ENCODE data around the gene SEC16A.

The SEC16A gene, protein sequence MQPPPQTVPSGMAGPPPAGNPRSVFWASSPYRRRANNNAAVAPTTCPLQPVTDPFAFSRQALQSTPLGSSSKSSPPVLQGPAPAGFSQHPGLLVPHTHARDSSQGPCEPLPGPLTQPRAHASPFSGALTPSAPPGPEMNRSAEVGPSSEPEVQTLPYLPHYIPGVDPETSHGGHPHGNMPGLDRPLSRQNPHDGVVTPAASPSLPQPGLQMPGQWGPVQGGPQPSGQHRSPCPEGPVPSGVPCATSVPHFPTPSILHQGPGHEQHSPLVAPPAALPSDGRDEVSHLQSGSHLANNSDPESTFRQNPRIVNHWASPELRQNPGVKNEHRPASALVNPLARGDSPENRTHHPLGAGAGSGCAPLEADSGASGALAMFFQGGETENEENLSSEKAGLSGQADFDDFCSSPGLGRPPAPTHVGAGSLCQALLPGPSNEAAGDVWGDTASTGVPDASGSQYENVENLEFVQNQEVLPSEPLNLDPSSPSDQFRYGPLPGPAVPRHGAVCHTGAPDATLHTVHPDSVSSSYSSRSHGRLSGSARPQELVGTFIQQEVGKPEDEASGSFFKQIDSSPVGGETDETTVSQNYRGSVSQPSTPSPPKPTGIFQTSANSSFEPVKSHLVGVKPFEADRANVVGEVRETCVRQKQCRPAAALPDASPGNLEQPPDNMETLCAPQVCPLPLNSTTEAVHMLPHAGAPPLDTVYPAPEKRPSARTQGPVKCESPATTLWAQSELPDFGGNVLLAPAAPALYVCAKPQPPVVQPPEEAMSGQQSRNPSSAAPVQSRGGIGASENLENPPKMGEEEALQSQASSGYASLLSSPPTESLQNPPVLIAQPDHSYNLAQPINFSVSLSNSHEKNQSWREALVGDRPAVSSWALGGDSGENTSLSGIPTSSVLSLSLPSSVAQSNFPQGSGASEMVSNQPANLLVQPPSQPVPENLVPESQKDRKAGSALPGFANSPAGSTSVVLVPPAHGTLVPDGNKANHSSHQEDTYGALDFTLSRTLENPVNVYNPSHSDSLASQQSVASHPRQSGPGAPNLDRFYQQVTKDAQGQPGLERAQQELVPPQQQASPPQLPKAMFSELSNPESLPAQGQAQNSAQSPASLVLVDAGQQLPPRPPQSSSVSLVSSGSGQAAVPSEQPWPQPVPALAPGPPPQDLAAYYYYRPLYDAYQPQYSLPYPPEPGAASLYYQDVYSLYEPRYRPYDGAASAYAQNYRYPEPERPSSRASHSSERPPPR (N-terminal part only)

DNA sequence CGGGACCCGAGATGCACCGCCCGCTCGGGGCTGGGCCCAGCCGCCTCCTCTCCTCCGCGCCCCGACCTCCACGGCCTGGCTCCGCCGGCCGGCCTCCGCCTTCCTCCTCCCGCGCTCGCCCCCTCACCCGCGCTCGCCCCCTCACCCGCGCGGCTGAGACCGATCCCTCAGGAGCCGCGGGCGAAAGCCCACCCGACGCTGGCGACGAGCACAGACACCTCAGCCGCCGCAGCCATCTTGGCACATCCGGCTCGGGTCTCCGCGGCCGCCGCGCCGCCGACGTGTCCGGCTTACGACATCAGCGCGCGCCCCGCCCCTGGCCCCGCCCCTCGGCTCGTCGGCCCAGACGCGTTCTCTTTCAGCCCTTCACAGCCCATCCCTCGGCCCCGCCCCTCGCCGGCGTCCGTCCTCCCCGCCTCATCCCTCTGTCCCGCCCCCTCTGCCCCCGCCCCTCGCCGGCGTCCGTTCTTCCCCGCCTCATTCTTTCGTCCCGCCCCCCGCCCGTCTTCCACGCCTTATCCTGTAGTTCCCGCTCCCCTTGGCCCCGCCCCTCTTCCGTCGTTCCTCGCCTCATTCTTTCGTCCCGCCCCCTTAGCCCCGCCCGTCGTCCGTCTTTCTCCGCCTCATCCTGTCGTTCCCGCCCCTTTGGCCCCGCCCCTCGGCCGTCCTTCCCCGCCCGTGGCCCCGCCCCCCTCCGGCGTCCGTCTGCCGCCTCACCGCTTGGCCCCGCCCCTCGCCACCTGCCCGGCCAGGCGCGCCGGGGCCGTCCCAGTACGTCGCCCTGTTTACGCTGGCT is at the start of gene SEC16A:
SEC16A (minus strand) TSS at position 248 of the 796 bp plus-strand sequence. CDS start 5,425 bp downstream, outside the sequence.
- DNase-seq (ENCODE audit: low read depth in 2 of 2): peak; percentile 100

DNA sequence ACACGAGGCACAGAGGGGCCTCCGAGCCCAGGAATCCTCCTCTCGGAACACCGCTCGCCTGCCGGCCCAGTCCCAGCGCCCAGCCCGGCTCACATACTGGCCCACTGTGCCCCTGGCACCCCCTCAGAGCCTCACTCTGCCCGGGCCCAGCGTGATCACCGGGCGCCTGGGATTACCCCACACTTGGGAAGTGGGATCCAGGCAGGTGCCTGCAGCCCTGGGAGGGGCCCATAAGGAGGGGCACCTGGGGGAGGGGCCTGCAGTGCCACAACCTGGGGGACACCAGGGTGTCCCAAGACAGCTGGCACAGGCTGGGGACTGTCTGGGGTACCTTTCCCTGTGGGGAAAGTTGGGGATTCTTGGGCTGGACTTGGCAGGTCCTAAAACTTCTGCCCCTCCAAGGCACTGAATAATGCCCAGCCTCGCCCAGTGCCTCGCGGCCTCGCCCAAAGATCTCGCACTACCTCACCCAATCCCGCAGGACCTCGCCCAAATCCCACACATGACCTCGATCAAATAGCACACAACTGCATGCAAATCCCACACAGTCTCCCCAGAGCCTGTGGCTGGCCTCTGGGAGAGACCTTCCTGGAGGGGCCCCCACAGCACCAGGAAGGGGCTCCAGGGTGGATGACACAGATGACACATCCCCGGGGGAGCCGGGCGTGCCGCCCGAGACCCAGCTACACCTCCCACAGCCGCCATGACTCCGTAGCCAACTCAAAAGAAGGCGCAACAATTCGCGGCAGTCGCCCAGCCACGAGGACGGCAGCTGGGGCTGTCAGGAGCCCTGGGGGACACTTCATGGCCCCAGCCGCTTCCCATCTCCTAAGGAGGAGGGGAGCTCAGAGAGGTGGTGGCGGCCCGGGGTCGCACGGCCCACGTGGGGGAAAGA is 49.3 kb upstream of the SEC16A start:
- no peak for DNase-seq (ENCODE audit: low read depth in 2 of 2)

DNA sequence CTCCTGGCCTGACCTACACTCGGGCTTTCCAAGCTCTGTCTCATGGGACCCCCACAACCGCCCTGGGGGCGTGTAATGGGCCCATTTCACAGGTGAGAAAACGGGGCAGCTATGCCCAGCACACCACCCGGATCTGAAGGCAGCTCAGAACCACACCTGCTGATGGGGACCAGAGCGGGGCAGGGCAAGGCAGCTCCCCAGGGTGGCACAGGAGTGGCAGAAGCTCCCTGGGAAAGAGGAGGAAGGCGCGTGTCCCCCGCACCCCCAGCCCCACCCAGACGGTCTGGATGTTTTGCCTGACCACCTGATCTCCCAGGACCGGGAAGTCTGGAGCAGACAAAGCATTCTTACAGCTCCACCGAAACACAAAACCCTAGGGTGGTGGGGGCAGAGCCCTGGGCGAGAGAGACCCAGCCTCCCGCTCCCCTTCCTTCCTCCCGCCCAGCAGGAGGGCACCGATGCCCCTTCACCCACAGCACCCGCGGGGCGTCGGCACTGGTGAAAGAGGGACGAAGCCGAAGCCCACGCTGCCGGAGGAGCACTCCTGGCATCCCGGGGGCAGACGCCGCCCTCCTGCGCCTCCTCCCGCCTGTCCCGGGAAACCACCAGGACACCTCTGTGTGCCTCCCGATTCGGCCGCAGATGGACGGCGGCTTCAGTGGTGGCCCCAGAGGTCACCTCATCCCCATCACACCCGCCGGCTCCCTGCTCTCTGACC is 48.5 kb upstream of the SEC16A start:
- DNase-seq (ENCODE audit: low read depth in 2 of 2): no peak

DNA sequence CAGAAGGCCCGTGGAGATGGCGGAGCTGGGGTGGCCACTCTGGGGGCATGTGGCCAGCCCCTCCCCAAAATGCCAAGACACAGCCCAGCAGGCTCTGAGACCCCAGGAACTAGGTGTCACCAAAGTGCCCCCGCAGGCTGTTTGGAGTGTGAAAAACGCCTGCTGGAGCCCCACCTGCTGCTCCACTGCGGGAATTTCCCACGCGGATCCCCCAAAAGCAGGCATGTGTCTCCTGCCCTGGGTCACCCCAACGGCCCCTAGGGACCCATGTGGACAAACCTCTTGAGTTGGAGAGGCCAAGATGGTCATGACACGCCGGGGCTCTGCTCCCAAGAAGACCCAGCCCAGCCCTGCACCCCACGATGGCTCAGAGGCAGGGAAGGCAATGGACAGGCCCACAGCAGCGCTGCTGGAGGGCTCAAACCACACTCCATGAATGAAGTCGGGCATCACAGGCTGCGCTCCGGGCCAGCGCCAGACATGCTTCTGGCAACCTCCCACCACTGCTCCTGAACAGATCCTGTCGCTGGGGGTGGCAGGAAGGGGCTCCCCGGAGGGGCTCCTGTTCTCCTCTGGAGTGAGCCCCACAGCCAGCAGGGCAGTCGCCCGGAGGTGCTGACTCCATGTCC is 47.7 kb upstream of the SEC16A start:
- no peak for DNase-seq (ENCODE audit: low read depth in 2 of 2)

DNA sequence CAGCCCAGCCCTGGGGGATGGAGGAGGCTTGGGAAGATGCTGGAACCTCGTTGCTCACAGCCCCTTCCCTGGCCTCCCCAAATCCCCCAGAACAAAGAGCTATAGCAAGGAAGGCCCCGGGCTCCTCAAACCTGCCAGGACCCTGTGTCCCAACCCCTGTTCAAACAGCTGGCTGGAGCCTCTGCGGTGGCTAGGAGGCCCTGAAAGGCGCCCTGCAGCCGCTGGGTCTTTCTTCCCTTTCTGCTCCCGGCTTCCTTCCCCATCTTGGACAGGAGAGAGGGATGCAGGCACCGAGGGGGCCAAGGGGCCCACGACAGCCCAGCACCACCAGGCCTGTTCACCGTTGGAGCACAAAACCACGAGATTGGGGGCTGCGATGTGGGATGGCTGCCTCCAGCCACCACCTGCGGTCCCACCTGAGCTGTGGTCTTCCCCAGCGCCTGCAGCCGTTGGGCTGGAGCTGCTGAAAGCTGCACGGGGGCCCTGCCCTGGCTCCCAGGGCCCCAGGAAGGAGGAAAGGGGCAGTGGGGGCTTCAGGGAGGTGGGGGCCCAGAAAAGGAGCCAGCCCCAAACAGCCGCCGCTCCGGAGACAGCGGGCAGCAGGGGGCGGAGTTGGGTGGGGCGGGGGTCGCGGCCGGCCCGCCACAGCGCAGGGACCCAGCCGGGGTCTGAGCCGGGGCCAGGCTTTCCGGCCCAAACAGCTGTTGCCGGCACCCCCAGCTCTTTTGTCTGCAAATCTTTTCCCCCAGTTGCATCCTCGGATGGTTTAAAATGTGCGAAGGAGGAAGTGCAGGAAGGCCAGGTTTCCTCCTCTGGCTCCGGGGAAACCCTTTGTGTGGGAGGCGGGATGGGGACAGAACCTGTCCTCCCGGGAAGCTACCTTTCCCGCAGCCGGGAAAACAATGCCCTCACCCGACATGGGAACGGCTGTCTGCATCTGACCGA is 46.9 kb upstream of the SEC16A start:
- DNase-seq (ENCODE audit: low read depth in 2 of 2): no peak

DNA sequence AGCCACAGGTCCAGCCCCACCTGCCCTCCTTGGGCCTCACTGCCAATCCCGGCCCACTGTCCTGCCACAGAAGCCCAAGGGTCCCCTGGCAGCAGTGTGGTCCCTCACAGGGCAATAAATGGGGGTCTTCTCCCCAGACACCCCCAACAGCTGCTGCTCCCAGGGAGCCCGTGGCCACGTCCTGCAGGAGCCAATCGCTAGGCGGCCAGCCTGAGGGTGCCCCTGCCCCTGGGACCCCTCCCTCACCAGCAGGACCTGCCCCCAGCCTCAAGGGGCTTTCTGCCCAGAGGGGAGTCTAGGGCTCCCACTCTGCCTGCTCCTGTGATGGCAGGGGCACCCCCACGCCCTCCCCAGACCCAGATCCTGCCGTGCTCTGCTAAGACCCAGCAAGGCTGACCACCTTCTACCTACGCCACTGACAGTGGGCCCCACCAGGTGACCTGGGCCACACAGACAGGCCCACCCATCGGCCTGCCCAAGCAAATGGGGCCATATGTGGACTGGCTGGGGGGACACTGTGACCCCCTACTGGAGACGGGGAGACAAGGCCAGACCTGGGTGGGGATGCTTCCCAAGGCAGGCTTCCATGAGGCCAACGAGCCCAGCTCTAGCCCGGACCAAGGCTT is 46.0 kb upstream of the SEC16A start:
- DNase-seq (ENCODE audit: low read depth in 2 of 2): no peak

DNA sequence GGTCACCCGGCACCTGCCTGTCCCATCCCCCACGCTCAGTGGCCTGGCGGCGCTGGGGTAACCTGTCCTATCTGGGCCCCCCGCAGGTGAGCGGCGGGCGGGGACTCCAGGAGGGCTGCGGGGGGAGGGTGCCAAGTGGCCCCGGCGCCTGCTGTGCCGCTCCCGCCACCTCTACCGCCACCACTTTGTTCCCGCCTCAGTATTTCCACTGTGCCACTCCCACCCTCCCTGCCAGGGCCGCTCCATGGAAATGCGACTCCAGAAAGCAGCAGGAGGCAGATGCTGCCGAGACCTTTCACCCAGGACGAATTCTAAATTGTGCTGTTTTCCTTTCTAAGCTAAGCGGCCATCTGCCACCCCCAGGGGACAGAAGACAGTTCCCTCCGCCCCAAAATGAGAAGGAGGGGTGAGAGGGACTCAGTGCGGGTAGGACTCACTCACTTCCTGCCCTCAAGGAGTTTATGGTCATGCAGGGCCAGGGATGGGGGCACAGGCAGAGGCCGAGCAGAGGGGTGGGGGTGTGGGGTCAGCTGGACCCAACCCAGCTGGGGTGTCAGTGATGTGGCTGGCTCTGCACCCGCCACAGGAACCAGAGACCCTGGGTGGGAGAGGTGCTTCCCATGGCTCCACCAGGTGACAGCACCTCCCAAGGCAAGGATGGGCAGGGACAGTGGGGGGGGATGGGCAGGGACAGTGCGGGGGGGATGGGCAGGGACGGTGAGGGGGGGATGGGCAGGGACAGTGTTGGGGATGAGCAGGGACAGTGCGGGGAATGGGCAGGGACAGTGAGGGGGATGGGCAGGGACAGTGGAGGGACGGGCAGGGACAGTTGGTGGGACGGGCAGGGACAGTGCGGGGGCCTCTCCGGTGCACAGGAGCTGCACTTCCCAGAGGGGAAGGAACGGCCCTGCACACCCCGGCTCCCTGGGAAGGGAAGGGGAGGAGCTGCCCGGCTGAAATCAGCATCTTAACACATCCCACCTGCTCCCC is 45.2 kb upstream of the SEC16A start:
- DNase-seq (ENCODE audit: low read depth in 2 of 2): no peak

DNA sequence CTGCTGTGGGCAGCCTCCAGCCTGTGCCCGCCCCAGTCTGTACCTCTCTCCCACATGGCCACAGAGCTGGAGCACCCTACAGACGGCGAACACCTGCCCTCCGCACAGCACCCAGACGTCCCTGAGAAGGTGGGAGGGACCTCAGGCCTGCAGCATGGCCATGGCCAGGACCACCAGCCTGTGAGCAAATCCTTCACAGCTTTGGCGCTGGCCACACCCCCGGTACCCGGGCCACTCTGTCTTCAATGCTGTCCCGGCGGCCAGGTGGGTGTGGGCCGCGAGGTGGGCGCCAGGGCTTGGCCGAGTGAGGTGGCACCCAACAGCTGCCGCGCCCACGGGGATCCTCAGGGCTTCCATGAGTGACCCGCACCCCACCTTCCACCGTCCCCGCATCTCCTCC is 44.3 kb upstream of the SEC16A start:
- no peak for DNase-seq (ENCODE audit: low read depth in 2 of 2)

DNA sequence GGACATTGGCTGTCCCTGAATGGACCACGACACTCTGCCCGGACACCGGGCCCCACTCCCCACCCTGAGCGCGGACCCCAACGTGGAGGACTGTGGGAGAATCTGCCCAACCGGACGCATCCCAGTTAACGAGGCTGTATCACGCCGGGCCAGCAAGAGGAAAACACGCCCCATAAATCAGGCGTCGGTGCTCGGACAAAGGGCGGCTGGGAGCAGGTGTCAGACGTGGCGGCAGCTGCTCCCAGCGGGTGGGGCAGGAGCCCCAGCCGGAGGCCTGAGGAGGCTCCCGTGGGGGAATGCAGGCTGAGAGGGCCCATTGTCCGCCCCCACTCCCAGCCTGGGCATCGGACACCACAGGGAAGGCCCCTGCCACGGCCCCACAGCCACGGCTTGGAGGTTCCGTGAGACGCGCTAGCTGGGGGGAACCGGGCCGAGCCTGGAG is 43.8 kb upstream of the SEC16A start:
- DNase-seq (ENCODE audit: low read depth in 2 of 2): no peak

DNA sequence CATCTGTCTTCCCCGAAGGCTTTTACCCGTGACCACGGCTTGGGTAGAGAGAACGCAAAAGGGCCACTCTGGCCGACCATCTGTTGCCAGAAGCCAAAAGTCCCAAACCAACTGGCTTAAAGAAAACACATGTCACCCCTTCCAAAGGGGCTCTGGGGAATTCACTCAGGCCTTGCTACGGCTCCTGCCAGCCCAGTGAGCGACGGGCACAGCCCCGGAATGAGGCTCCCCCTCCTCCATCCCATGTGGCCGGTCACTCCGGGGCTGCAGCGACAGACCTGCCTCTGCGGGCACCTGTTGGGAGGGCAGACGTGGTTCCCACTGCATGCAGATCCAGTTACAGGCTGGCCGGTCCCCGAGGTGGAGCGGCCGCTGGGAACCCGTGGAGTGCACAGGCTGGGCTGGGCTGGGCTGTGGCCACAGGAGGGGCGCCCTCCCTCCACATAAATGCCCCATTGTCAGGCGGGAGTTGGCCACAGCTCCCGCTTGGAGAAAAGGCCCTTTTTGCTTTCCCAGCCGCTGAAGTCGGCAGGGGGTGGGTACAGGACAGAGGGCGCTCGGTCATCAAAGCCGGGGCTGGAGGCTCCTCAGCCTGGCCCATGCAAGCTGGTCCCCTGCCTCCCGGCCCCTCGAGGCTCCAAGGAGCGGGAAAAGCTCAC is 43.1 kb upstream of the SEC16A start:
- DNase-seq (ENCODE audit: low read depth in 2 of 2): no peak

DNA sequence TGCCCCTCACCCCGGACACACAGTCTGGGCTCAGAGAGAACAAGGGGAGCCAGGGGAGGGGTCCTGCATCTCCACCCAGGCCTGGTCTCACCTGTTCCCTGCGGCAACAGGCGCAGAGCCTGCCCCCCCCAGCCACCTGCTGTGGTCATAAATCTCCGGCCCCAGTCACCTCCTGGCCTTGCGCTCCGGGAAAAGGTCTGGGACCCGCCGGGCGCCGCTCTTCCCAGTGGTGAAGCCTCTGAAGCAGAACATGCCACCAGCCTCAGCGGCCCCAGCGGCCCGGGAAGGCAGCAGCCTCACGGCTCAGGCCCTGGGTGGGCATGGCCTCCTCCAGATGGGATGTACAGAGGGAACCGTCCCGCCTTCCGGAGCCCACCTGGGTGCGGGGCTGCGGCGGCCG is 42.4 kb upstream of the SEC16A start:
- no peak for DNase-seq (ENCODE audit: low read depth in 2 of 2)

DNA sequence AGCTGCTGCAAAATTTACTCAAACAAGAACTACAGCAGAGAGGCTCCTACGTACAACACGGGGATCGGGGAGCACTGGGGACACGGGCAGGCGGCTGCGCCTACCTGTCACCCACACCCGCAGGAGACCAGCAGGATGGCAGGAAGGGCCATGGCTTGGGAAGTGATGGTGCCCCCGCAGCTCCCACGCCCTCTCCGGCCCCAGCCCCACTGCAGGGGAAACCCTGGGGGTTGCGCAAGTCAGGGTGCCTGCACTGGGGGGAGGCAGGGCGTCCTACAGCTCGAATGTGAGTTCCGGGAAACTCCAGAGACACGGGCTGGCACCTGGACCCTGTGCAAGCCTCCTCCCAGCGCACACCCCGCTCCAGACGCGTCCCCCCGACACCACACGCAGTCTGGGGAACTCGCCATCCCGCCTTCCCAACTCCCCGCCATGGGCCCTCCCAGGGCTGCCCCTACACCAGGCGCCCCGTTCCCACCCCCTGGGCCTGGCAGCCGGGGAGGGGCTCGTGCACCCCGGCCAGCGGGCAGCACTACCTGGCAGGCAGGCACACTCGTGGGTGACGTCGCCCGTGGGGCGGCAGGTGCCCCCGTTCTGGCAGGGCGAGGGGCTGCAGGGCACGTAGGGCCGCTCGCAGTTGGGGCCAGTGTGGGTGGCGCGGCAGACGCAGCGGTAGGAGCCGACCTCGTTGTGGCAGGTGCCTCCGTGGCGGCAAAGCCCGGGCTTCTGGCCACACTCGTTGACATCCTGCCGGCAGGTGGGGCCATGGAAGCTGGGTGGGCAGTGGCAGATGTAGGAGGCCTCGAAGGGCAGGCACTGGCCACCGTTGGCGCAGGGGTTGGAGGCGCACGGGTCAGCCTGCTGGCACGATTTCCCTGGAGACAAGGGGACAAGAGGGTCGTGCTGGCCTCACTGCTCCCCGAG is 39.7 kb upstream of the SEC16A start:
- no peak for DNase-seq (ENCODE audit: low read depth in 2 of 2)

DNA sequence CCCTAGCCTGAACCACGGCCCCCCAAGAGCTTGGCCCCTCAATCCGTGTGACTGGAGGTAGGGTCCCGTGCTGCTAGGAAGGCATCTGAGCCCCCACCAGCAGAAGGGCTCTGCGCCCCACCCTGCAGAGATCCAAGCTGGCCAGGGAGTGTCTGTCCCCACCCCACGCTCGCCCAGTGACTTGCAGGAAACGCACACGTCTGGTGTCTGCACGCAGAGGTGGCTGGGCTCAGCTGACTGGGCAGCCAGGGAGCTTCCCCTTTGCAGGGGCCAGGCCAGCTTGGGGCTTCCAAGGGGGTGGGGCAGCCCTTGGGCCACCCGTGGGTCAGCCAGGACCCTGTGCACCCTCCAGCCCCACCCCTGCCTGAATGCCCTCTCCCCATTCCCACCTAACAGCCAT is 38.7 kb upstream of the SEC16A start:
- DNase-seq (ENCODE audit: low read depth in 2 of 2): no peak

DNA sequence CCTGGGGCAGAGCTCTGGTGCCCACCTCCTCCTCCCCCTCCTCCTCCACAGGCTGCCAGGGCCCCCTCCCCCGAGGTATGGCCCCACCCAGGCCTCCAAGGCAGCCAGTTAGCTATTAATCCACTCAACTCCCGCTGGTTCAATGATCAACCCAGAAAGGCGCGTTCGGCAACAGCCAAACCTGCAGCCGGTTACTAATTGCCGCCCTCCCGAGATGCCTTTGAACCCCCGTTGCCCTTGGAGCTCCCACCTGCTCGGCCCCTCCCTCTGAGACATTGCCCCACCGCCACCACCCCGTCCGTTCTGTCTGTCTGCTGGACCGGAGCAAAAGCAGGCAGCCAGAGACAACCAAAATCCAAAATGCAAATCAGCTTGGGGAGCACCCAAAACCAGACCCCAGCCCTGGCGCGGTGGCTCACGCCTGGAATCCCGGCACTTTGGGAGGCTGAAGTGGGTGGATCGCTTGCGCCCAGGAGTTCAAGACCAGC is 37.3 kb upstream of the SEC16A start:
- DNase-seq (ENCODE audit: low read depth in 2 of 2): no peak
